ENCODE results near the gene TRAPPC10. TPM values are rescaled to one million over a fixed set of nuclear protein-coding genes. Genes with fewer than 3 reads are reported as not detected.

The TRAPPC10 gene
- total and polyA plus RNA-seq, 9 of the 15 experiments (the other 6 are each of a cell fraction or from before 2014, with no cell fraction given), result 1.1 to 33.8 (median 24.3) TPM

- TF ChIP-seq TGIF2 (CRISPR knock-in tag; IDR thresholded peaks at IDR 0.05) (no peak), RCOR1 (IDR thresholded peaks at IDR 0.05; ENCODE audit: borderline replicate concordance in 1 of 2, low read depth in 2 of 2, low read length in 2 of 2) (peak in 1 of 2 experiments; percentile 89; a peak in 2 of 4 replicates), MTA2 (IDR thresholded peaks at IDR 0.05; ENCODE audit: low read depth) (peak; percentile 66), MEF2A (IDR thresholded peaks at IDR 0.05; ENCODE audit: control insufficient read depth, low read depth, low read length) (no peak), ZNF274 (IDR thresholded peaks at IDR 0.05; ENCODE audit: borderline replicate concordance, low read depth, low read length) (no peak), SOX6 (IDR thresholded peaks at IDR 0.05) (peak; percentile 65), ILF3 (IDR thresholded peaks at IDR 0.05; ENCODE audit: borderline replicate concordance) (no peak), TAF9B (IDR thresholded peaks at IDR 0.05; ENCODE audit: partially characterized antibody) (no peak), KLF6 (CRISPR knock-in tag; IDR thresholded peaks at IDR 0.05; ENCODE audit: borderline replicate concordance) (no peak), ZNF354B (CRISPR knock-in tag; IDR thresholded peaks at IDR 0.05) (no peak), PKNOX1 (IDR thresholded peaks at IDR 0.05) (peak; percentile 73), TRIM28 (IDR thresholded peaks at IDR 0.05) (no peak), STAT5A (IDR thresholded peaks at IDR 0.05; ENCODE audit: borderline replicate concordance, low read length) (no peak), ZNF444 (CRISPR knock-in tag; IDR thresholded peaks at IDR 0.05) (no peak), MEIS2 (IDR thresholded peaks at IDR 0.05; ENCODE audit: partially characterized antibody) (peak; percentile 90), ZNF232 (CRISPR knock-in tag; IDR thresholded peaks at IDR 0.05) (no peak), ZZZ3 (IDR thresholded peaks at IDR 0.05) (no peak), FOXK2 (conservative IDR thresholded peaks at IDR 0.05 in 1 of 2, IDR thresholded peaks at IDR 0.05 in 1 of 2; ENCODE audit: low read depth in 2 of 2) (peak; percentile 91 to 93)
- TF ChIP-seq, protein P1, sequence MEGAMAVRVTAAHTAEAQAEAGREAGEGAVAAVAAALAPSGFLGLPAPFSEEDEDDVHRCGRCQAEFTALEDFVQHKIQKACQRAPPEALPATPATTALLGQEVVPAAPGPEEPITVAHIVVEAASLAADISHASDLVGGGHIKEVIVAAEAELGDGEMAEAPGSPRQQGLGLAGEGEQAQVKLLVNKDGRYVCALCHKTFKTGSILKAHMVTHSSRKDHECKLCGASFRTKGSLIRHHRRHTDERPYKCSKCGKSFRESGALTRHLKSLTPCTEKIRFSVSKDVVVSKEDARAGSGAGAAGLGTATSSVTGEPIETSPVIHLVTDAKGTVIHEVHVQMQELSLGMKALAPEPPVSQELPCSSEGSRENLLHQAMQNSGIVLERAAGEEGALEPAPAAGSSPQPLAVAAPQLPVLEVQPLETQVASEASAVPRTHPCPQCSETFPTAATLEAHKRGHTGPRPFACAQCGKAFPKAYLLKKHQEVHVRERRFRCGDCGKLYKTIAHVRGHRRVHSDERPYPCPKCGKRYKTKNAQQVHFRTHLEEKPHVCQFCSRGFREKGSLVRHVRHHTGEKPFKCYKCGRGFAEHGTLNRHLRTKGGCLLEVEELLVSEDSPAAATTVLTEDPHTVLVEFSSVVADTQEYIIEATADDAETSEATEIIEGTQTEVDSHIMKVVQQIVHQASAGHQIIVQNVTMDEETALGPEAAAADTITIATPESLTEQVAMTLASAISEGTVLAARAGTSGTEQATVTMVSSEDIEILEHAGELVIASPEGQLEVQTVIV (CRISPR knock-in tag; IDR thresholded peaks at IDR 0.05; ENCODE audit: borderline replicate concordance), result no peak
- TF ChIP-seq, protein P2, sequence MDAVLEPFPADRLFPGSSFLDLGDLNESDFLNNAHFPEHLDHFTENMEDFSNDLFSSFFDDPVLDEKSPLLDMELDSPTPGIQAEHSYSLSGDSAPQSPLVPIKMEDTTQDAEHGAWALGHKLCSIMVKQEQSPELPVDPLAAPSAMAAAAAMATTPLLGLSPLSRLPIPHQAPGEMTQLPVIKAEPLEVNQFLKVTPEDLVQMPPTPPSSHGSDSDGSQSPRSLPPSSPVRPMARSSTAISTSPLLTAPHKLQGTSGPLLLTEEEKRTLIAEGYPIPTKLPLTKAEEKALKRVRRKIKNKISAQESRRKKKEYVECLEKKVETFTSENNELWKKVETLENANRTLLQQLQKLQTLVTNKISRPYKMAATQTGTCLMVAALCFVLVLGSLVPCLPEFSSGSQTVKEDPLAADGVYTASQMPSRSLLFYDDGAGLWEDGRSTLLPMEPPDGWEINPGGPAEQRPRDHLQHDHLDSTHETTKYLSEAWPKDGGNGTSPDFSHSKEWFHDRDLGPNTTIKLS (IDR thresholded peaks at IDR 0.05; ENCODE audit: borderline replicate concordance, low read depth), result no peak
- TF ChIP-seq, protein P3, sequence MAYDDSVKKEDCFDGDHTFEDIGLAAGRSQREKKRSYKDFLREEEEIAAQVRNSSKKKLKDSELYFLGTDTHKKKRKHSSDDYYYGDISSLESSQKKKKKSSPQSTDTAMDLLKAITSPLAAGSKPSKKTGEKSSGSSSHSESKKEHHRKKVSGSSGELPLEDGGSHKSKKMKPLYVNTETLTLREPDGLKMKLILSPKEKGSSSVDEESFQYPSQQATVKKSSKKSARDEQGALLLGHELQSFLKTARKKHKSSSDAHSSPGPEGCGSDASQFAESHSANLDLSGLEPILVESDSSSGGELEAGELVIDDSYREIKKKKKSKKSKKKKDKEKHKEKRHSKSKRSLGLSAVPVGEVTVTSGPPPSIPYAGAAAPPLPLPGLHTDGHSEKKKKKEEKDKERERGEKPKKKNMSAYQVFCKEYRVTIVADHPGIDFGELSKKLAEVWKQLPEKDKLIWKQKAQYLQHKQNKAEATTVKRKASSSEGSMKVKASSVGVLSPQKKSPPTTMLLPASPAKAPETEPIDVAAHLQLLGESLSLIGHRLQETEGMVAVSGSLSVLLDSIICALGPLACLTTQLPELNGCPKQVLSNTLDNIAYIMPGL (CRISPR knock-in tag; IDR thresholded peaks at IDR 0.05), result no peak
- TF ChIP-seq, protein P4, sequence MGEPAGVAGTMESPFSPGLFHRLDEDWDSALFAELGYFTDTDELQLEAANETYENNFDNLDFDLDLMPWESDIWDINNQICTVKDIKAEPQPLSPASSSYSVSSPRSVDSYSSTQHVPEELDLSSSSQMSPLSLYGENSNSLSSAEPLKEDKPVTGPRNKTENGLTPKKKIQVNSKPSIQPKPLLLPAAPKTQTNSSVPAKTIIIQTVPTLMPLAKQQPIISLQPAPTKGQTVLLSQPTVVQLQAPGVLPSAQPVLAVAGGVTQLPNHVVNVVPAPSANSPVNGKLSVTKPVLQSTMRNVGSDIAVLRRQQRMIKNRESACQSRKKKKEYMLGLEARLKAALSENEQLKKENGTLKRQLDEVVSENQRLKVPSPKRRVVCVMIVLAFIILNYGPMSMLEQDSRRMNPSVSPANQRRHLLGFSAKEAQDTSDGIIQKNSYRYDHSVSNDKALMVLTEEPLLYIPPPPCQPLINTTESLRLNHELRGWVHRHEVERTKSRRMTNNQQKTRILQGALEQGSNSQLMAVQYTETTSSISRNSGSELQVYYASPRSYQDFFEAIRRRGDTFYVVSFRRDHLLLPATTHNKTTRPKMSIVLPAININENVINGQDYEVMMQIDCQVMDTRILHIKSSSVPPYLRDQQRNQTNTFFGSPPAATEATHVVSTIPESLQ (CRISPR knock-in tag; IDR thresholded peaks at IDR 0.05), result no peak
Observed at GRCh38 chr21:44017601-44018000, 5.5 kb downstream of the TRAPPC10 start (continued).

Measured in K562 (cell line).